Liver (tissue), 9 donors: ENCODE results near the gene SCNN1A. TPM values are rescaled to one million over a fixed set of nuclear protein-coding genes. Genes with fewer than 3 reads are reported as not detected.

Source experiments
- DNase-seq: peaks from one replicate; pipeline ENCODE4 v3.0.0-alpha.2; 2017; ENCODE audit warnings: low spot score
- H3K27ac ChIP-seq, 2 donors: one replicate each; pipeline ENCODE4 v1.7.0; 2013; ENCODE audit warnings: inconsistent platforms in 2 of 2, low read length in 2 of 2, control low read depth in 1 of 2, low read depth in 1 of 2, mild to moderate bottlenecking in 1 of 2
- H3K27me3 ChIP-seq, 4 donors: one replicate each; pipeline versions ENCODE4 v1.6.1 to v1.7.0; 2013; ENCODE audit warnings: low read length in 3 of 4, inconsistent platforms in 1 of 4, mild to moderate bottlenecking in 1 of 4, moderate library complexity in 1 of 4; ENCODE audit not compliant: control insufficient read depth in 4 of 4, insufficient read depth in 4 of 4
- H3K36me3 ChIP-seq, 4 donors: one replicate each; pipeline versions ENCODE4 v1.6.1 to v1.7.0; 2013; ENCODE audit warnings: low read length in 3 of 4, mild to moderate bottlenecking in 3 of 4, low read depth in 1 of 4, moderate library complexity in 1 of 4; ENCODE audit not compliant: control insufficient read depth in 4 of 4, insufficient read depth in 3 of 4
- H3K4me1 ChIP-seq, 4 donors: one replicate each; pipeline versions ENCODE4 v1.6.1 to v1.7.0; 2013; ENCODE audit warnings: low read length in 3 of 4, mild to moderate bottlenecking in 3 of 4, moderate library complexity in 1 of 4; ENCODE audit not compliant: control insufficient read depth in 4 of 4, insufficient read depth in 4 of 4
- H3K4me3 ChIP-seq, 3 donors: one replicate each; pipeline versions ENCODE4 v1.6.1 to v1.7.0; 2013; ENCODE audit warnings: low read length in 3 of 3, control low read depth in 1 of 3, low read depth in 1 of 3, mild to moderate bottlenecking in 1 of 3
- H3K9ac ChIP-seq, 2 donors: one replicate each; pipeline ENCODE4 v1.7.0; 2013; ENCODE audit warnings: low read length in 2 of 2, mild to moderate bottlenecking in 2 of 2, moderate library complexity in 2 of 2, control low read depth in 1 of 2, low read depth in 1 of 2
- H3K9me3 ChIP-seq, 4 donors: one replicate each; pipeline versions ENCODE4 v1.6.1 to v1.7.0; 2013; ENCODE audit warnings: low read length in 3 of 4; ENCODE audit not compliant: control insufficient read depth in 4 of 4
- ATF3 ChIP-seq: IDR thresholded peaks from 2 replicates; pipeline ENCODE4 v1.6.1; 2016; ENCODE audit warnings: antibody characterized with exemption
- CTCF ChIP-seq: fragments of 150-350 bp; IDR thresholded peaks from 2 replicates; pipeline ENCODE4 v1.5.1; 2017; ENCODE audit warnings: improper control_type of control experiment, low read depth, low read length; ENCODE audit not compliant: missing input control
- EGR1 ChIP-seq, 2 donors: IDR thresholded peaks; 2 replicates each; pipeline ENCODE4 v1.6.1; 2016 to 2018; ENCODE audit warnings: antibody characterized with exemption in 2 of 2, low read depth in 2 of 2
- FOXA1 ChIP-seq: IDR thresholded peaks from 2 replicates; pipeline ENCODE4 v1.6.1; 2016; ENCODE audit warnings: antibody characterized with exemption
- FOXA2 ChIP-seq: IDR thresholded peaks from 2 replicates; pipeline ENCODE4 v1.6.1; 2016; ENCODE audit warnings: antibody characterized with exemption
- GABPA ChIP-seq, 2 donors: IDR thresholded peaks in 1 of 2; conservative IDR thresholded peaks in 1 of 2; 2 replicates each; pipeline ENCODE4 v1.6.1; 2016; ENCODE audit warnings: antibody characterized with exemption in 2 of 2, mild to moderate bottlenecking in 1 of 2, moderate library complexity in 1 of 2
- HNF4A ChIP-seq, 2 donors: conservative IDR thresholded peaks; 2 replicates each; pipeline ENCODE4 v1.6.1; 2016; ENCODE audit warnings: antibody characterized with exemption in 2 of 2, mild to moderate bottlenecking in 2 of 2
- HNF4G ChIP-seq: IDR thresholded peaks from 2 replicates; pipeline ENCODE4 v1.6.1; 2016; ENCODE audit warnings: antibody characterized with exemption
- JUND ChIP-seq, 2 donors: IDR thresholded peaks; 2 replicates each; pipeline ENCODE4 v1.6.1; 2016; ENCODE audit warnings: antibody characterized with exemption in 2 of 2
- MAX ChIP-seq: IDR thresholded peaks from 2 replicates; pipeline ENCODE4 v1.6.1; 2016; ENCODE audit warnings: antibody characterized with exemption
- NR2F2 ChIP-seq: IDR thresholded peaks from 2 replicates; pipeline ENCODE4 v1.6.1; 2016; ENCODE audit warnings: antibody characterized with exemption
- REST ChIP-seq: IDR thresholded peaks from 2 replicates; pipeline ENCODE4 v1.6.1; 2016; ENCODE audit warnings: antibody characterized with exemption, mild to moderate bottlenecking
- RXRA ChIP-seq, 2 donors: IDR thresholded peaks; 2 replicates each; pipeline ENCODE4 v1.6.1; 2017 to 2018; ENCODE audit warnings: antibody characterized with exemption in 2 of 2, mild to moderate bottlenecking in 1 of 2
- SP1 ChIP-seq: IDR thresholded peaks from 2 replicates; pipeline ENCODE4 v1.6.1; 2018; ENCODE audit warnings: antibody characterized with exemption, mild to moderate bottlenecking
- TAF1 ChIP-seq: conservative IDR thresholded peaks from 2 replicates; pipeline ENCODE4 v1.6.1; 2016; ENCODE audit warnings: antibody characterized with exemption, mild to moderate bottlenecking
- YY1 ChIP-seq: IDR thresholded peaks from 2 replicates; pipeline ENCODE4 v1.6.1; 2016; ENCODE audit warnings: antibody characterized with exemption, mild to moderate bottlenecking
- ZBTB33 ChIP-seq: IDR thresholded peaks from 2 replicates; pipeline ENCODE4 v1.6.1; 2016; ENCODE audit warnings: antibody characterized with exemption
- WGBS: extraction: QIAGEN DNeasy Blood & Tissue Kit; methylation state at CpG from one replicate; pipeline ENCODE4 v1.1.7; 2013; 5-methylcytosine and 5-hydroxymethylcytosine counted together
- polyA plus RNA-seq, 2 donors: library from polyadenylated mRNA; stranded (reverse) in 1 of 2; unstranded in 1 of 2; fragments of 200-250 nt in 1 of 2; fragments of >200 nt in 1 of 2; fragmentation: Nextera tagmentation in 1 of 2; extraction: Ambion mirVana in 1 of 2; gene quantifications; one replicate each; pipeline versions ENCODE4 v1.2.1 to v1.2.3, GENCODE V29; 2013 to 2015
- total RNA-seq, 2 donors: library from RNA; depleted of rRNA; stranded (reverse); fragments of >200 nt; gene quantifications; one replicate each; pipeline ENCODE4 v1.2.3, GENCODE V29; 2014
- donor health status: healthy.
- donor health status: healthy.
- donor health status: healthy.
- donor health status: healthy.
- donor health status: healthy.

SCNN1A gene
- total and polyA plus RNA-seq, 4 donors = 0.47 to 7.7 (median 2.9) TPM

GRCh38 chr12:6326316-6327228 lies 48.8 kb downstream of the SCNN1A start (continued):
- TF ChIP-seq FOXA2 (no peak), ATF3 (no peak)

GRCh38 chr12:6324936-6325750 lies 50.2 kb downstream of the SCNN1A start:
- peaks cover 16 to 24% (median 20%) of the 10 kb centered on the region in 4 donors for H3K36me3 ChIP-seq

More at GRCh38 chr12:6324936-6325750, 50.2 kb downstream of the SCNN1A start:
- DNase-seq = no peak
- 70% methylated on average over 6 of the region's 6 CpGs for WGBS
- Histone ChIP-seq H3K9me3 (no peaks in the 10 kb centered on the region), H3K27me3 (no peaks in the 10 kb centered on the region), H3K4me3 (no peak overlapping the region), H3K4me1 (peaks cover 6 to 49% (median 21%) of the 10 kb centered on the region in 4 donors), H3K27ac (peak overlapping the region in 1 of 2 donors; percentile 35), H3K9ac (peak overlapping the region in 1 of 2 donors; percentile 22)
- TF ChIP-seq REST (no peak), FOXA1 (no peak), JUND (IDR thresholded peaks at IDR 0.05) (no peak), HNF4G (no peak), CTCF (no peak), EGR1 (IDR thresholded peaks at IDR 0.05; ENCODE audit: low read depth in 2 of 2) (no peak), MAX (no peak), GABPA (IDR thresholded peaks at IDR 0.05 in 1 of 2, conservative IDR thresholded peaks at IDR 0.05 in 1 of 2) (no peak), YY1 (no peak), FOXA2 (no peak), ATF3 (no peak), ZBTB33 (no peak), RXRA (IDR thresholded peaks at IDR 0.05) (no peak), HNF4A (conservative IDR thresholded peaks at IDR 0.05) (no peak), SP1 (no peak), TAF1 (no peak), NR2F2 (no peak)
